GM19099 (cell line): ENCODE measurements around the gene PTPRN2.

ENCODE experiments used
- POLR2A ChIP-seq: IDR thresholded peaks from 3 replicates; pipeline ENCODE4 v1.6.1; 2011; ENCODE audit warnings: low read depth; ENCODE audit not compliant: insufficient read length; ENCODE audit errors: extremely low read depth

The PTPRN2 gene

DNA sequence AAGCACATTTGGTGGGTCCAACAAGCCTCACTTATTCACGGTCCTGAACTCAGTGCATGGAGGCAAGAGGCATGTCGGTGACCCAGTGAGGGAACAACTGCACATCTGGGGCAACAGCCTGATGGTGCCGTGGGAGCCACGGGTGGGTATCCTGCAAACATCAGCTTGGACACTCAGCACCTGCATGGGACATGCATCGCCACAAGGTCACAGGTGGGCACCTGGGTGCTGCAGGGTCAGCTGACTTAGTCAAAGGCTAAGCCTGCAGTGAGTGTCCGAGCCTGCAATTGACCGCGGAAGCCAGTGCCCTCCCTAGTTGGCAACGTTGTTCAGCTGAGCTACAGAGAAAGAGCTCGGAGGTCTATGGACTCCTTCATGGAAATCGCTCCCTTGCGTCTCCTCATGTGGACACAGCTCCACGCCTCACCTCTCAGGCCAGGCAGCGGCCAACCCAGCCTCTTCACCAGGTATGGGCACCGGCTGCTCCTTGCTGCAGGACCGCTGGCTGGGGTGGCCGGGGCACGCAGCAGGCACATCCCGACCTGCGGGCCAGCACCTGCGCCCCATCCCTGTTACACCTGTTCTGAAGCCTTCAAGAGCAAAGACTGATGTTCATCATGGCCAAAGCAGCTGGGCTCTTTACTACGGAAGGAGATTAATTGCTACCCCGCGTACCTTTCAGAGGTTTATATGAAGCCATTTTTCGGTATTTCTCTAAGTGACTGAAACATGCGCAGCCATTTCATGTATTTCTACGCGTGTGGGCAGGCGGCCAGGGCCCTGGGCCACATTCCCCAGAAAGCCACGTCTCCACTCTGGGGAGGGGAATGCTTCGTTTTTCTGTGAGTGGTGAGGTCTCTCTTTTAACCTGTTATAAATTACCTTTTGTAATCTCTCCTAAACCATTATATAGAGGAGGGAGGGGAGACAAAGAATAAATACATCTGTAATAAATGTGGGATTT lies 870.1 kb downstream of the PTPRN2 start:
- no peak for TF ChIP-seq POLR2A

DNA sequence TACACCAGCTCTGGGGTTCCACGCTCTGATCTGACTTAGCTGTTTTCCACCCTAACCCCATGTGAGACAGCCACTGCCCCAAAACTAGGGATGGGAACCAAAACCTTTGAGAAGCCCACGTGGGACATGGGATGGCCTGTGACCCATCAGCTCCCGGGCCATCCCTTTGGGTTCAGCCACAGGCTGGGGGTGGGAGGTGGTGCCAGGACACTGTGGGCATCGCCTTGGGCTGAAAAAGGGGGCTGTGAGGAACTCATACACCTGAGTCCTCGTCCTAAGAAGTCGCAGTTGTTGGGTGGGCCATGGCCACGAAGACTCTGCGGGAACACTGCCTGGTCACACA lies 871.7 kb downstream of the PTPRN2 start:
- no peak for TF ChIP-seq POLR2A

DNA sequence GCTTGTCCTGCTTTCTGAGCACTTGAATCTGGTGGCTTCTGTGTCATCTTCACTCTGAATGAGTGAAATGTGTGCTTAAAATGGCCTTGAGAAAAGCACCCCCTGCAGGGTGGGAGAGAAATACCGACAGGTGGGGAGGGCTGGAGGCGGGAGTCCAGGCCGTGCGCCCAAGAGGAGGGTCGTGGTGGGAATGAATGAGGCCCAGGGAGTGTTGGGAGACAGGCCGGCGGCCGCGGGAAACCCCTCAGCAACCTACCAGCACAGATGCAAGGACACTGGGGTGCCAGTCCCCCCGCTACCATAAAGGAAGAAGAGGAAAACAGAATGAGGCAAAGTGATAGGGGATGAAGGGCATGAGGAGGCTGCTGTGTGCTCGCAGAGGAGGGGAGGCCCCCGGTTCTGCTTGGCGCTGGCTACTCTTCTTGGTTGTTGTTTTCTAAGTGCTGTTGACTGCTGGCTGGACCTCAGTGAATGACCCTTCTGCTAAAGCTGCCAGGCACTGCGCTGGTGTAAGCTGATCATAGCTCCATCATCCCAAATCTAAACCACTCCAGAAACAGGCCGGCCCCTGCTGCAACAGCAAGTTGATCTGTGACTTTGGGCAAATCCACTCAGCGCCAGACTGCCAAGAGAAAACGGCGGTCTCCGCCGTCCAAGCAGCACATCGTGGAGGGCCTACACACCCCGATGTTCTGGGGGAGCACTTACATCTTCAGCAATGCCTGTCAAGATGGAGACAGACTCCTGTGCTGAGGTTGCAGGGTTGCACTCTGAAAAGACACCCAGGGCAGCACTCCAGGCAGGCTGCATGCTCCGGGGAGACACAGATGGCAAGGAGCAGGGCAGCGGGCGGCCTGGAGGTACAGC lies 872.3 kb downstream of the PTPRN2 start:
- no peak for TF ChIP-seq POLR2A

DNA sequence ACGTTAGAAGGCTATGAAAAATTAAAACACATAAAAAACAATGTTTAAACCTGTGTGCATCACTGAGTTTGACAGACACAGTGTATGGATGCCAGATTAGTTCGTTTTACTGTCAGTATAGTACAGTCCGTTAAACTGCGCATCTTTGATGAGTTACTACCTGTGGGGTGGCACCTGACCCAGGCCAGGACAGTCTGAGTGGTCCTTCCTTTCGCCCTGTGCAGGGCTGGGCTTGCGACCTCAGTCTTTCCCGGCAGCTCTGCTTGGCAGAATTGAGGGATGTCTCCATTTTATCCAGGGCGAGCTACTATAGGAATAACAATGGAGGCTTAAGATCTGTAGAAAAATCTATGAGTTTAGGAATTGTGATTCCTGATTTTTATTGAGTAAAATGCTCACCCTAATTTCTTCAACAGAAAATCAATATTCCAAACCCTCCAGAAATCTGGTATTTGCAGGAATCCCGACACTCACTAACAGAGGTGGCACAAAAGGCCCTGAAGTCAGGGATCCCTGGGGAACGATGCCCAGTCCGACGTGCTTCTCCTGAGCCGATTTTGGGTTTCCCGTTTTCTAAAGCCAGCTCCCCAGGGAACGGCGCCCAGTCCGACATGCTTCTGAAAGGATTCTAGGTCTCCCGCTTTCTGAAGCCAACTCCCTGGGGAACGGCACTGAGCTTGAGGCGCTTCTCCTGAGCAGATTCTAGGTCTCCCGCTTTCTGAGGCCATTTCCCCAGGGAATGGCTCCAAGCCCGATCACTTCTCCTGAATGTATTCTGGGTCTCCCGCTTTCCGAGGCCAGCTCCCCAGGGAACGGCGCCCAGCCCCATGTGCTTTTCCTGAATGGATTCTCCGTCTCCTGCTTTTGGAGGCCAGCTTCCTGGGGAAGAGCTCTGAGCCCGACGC lies 873.2 kb downstream of the PTPRN2 start:
- TF ChIP-seq POLR2A = no peak

DNA sequence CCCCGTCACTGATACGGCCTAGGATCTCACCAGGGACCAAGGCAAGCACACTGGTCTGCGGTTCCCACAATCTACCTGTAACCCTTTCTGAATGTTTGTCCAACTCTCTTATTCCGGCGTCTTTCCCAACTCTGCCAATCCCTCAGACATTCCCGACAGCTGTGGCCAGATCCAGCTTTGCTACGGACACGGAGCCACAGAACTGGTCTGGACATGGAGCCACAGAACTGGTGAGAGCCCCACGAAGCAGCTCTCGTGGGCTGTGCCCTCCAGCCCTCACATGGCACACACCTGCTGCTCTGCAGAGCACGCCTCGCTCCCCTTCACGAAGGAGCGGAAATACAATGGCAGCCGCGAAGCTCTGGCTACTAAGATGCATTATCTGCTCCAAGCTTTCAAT lies 874.0 kb downstream of the PTPRN2 start:
- TF ChIP-seq POLR2A = no peak

DNA sequence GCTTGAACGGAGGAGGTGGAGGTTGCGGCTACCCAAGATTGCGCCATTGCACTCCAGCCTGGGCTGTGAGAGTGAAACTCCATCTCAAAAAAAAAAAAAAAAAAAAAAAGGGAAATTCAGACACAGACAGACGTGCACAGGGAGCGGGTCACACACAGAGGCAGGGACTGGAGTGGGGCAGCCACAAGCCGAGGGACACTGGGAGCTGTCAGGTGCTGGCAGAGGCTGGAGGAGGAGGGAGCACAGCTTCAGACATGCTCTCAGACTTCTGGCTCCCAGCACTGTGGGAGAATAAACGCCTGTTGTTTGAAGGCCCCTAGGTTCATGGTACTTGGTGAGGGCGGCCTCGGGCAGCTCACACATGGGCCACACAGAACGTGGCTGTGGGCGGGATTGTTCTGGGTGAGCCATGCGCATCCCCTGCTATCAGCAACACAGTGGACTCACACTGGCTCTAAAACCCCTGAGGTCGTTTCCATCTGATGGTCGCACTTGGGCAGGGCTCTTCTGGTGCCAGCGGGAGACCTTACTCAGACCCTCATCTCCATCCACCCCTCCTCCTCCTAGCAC lies 874.9 kb downstream of the PTPRN2 start:
- no peak for TF ChIP-seq POLR2A

DNA sequence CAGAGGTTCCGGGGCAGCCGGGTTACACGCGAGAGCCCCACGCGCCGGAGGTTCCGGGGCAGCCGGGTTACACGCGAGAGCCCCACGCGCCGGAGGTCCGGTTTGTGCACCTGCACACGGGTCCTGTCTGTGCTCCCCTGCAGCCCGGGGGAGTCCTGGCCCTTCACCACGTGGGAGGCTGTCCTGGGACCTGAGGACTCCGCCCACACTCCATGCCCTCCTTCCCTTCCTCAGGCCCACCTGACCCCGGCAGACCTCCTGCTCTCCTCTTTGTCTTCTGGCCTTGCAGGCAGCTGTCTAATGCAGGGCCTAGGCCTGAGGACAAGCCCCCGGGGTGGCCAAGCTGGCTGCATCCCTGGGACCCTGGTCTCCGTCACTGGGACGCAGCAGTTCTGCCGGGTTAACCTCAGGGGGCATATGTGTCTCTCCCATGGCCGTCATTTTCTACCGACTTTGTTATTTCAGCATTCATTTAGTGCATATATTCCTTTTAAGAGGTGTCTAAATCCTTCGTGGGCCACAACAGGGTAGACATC lies 876.2 kb downstream of the PTPRN2 start:
- TF ChIP-seq POLR2A = no peak

DNA sequence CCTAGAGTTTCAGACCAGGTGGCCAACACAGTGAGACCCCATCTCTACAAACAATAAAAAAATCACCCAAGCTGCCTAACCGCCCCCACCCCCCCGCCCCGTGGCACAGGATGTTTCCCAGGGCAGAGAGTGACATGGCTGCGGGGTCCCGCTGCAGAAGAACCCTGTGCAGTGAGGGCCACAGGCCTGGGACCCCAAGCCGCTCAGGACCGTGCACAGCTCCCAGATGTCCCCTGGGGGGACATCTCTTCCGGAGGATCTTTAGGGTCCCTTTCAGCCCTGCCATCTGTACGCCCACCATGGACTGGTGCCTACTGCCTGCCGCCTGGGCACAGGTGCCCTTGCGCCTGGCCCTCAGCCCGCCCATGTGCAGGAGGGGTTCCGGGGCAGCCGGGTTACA lies 877.2 kb downstream of the PTPRN2 start:
- TF ChIP-seq POLR2A = no peak

DNA sequence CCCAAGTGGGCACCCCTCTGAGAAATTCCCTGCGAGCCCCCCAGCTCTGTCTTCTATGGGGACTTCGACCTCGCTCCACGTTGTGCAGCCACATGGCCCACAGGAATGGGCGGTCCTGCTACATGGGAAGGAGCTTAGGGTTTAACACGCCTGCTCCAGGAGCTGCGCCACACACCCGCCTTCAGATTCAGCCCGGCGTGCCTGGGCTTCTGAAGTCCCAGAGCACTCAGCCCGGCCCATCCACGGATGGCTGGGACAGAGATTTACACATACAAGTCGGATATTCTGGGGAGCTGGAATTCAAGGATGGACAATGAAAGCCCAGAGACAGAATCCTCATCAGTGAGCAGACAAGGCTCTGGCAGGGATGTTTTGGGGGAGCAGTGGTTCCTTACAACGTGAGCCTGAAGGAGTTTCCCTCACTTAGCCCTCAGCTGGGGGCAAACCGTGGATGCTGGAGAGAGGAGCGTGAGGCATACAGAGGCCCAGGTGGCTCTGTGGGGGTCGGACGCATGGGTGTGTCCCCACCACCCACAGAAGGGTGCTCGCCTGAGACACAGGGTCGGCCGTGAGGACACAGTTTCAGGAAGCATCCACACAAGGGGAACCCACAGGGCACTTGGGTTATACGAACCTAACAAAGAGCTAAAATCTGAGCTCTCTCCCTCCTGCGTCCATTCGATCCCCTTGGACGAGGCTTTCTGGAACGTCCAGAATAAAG lies 877.9 kb downstream of the PTPRN2 start:
- TF ChIP-seq POLR2A = no peak

DNA sequence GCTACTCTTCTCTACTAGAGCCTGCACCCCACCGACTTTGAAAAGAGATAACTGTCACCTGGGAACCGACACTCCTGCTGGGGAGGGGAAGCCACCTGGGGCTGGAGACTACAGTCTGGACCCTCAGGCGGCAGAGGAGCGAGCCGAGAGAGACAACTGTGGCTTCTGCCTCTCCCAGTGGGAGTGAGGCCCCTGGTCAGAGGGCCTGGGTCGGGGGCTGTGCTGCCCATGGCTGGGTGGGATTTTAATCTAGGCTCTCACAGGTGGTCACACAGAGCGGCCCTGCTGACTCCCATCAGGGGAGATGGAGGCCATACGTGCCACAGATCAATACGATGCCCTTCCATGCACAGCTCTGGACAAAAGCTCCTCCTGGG lies 878.7 kb downstream of the PTPRN2 start:
- TF ChIP-seq POLR2A = no peak

DNA sequence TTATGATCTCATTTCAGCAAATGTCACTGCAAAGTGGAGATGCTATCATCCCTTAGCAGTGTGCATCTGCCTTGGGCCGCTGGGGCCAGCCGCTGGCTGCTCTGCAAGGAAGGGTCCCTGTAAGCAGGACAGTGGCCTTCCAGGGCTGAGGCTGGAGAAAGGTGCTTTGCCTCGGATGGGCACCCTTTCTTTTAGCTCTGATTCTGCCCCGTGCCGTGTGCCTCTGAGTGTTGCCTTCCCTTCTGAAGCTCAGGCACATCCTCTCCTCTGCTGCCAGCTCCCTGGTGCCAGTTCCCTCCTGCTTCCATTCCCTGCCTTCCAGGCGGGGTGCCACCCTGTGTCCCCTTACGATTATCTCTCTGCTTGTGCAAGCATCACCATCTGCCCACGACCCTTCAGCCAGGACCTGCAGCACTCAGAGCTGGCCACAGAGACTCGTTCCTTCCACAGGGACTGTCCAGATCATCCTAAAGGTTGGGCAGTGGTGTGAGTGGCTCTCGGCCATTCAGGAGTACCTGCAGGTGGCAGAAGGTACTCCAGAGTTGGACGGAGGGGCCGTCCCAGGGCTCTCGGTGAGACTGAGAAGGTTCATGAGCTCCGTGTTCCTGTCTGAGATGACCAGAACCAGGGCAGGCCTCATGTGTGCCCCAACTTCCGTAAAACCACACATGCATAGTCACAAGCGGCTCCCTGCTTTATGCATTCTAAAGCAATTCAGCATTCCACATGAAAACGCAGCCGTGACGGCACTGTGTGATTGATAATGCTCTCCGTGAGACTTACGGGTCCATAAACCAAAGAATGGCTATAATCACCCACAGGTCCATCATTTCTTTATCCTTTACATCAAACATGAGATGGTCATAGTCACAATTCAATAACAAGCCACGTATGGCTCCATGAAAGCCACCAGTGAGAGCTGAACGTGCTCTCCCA lies 879.4 kb downstream of the PTPRN2 start:
- no peak for TF ChIP-seq POLR2A

DNA sequence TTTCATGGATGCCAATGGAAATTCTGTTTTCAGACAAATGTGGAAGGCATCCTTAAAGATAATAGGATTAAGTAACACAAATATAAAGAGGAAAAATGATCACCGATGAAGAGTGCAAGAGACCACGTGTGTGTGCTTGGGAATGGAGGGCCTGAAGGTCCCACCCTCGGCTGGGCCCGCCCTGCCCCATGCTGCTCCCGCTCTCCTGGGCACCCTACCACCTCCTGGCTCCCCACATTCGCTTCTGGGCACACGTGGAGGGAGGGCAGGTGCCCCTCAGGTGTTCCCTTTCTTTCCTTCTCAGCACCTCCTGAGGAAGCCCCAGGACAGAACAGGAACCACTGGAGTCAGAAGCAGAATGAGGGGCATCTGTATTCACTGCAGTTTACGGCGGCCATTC lies 883.3 kb downstream of the PTPRN2 start:
- no peak for TF ChIP-seq POLR2A
